ENCODE results near the gene TBC1D12. TPM values are rescaled to one million over a fixed set of nuclear protein-coding genes. Genes with fewer than 3 reads are reported as not detected.

The TBC1D12 gene
- total RNA-seq, 2 experiments from 2014 or later = 0.55 to 0.93 TPM

- POLR2A ChIA-PET = no interaction called here
- CTCF ChIA-PET = no interaction called here
Measured at GRCh38 chr10:94403380-94404213, 1.3 kb downstream of the TBC1D12 start.

- CTCF ChIA-PET = interaction anchor here (0.6 to 0.7 kb wide), 2 partner anchors 44 to 1369 kb away, joined by 3 read pairs; no protein-coding TSS in a partner anchor
Measured at GRCh38 chr10:94405406-94405805, 3.1 kb downstream of the TBC1D12 start.

GRCh38 chr10:94407668-94408067, 5.3 kb downstream of the TBC1D12 start:
- CTCF ChIA-PET = no interaction called here
- POLR2A ChIA-PET = no interaction called here

More at GRCh38 chr10:94405406-94405805, 3.1 kb downstream of the TBC1D12 start:
- POLR2A ChIA-PET = no interaction called here

- ChIA-PET CTCF (interaction anchor here (0.7 kb wide), 1 partner anchor 145 kb away, joined by 3 read pairs; no protein-coding TSS in a partner anchor), POLR2A (no interaction called here)
Measured at GRCh38 chr10:94409021-94409657, 6.8 kb downstream of the TBC1D12 start.

GRCh38 chr10:94411304-94411703, 9.0 kb downstream of the TBC1D12 start:
- CTCF ChIA-PET = no interaction called here
- POLR2A ChIA-PET = no interaction called here

GRCh38 chr10:94412449-94412848, 10.1 kb downstream of the TBC1D12 start:
- ChIA-PET POLR2A (no interaction called here), CTCF (no interaction called here)

- ChIA-PET CTCF (no interaction called here), POLR2A (no interaction called here)
Measured at GRCh38 chr10:94413361-94413760, 11.0 kb downstream of the TBC1D12 start.

GRCh38 chr10:94416896-94417295, 14.6 kb downstream of the TBC1D12 start:
- POLR2A ChIA-PET = no interaction called here
- CTCF ChIA-PET = interaction anchor here (0.9 kb wide), 1 partner anchor 25 kb away, joined by 3 read pairs; no protein-coding TSS in a partner anchor

GRCh38 chr10:94417321-94417720, 15.0 kb downstream of the TBC1D12 start:
- ChIA-PET CTCF (no interaction called here), POLR2A (no interaction called here)

- ChIA-PET CTCF (no interaction called here), POLR2A (no interaction called here)
Measured at GRCh38 chr10:94420516-94420915, 18.2 kb downstream of the TBC1D12 start.

- ChIA-PET POLR2A (no interaction called here), CTCF (no interaction called here)
Measured at GRCh38 chr10:94420998-94421528, 18.7 kb downstream of the TBC1D12 start.

- ChIA-PET CTCF (no interaction called here), POLR2A (no interaction called here)
Measured at GRCh38 chr10:94423627-94424026, 21.3 kb downstream of the TBC1D12 start.

GRCh38 chr10:94424714-94425337, 22.5 kb downstream of the TBC1D12 start:
- ChIA-PET CTCF (interaction anchor here (0.8 kb wide), 1 partner anchor 19 kb away, joined by 3 read pairs; no protein-coding TSS in a partner anchor), POLR2A (no interaction called here)

- ChIA-PET POLR2A (no interaction called here), CTCF (no interaction called here)
Measured at GRCh38 chr10:94425942-94426341, 23.6 kb downstream of the TBC1D12 start.

GRCh38 chr10:94427166-94427565, 24.8 kb downstream of the TBC1D12 start:
- CTCF ChIA-PET = interaction anchor here (0.7 kb wide), 1 partner anchor 45 kb away, joined by 4 read pairs; no protein-coding TSS in a partner anchor
- POLR2A ChIA-PET = no interaction called here

- CTCF ChIA-PET = no interaction called here
Measured at GRCh38 chr10:94428766-94429707, 26.7 kb downstream of the TBC1D12 start.

GRCh38 chr10:94430701-94431100, 28.4 kb downstream of the TBC1D12 start:
- CTCF ChIA-PET = no interaction called here
- POLR2A ChIA-PET = no interaction called here

More at GRCh38 chr10:94428766-94429707, 26.7 kb downstream of the TBC1D12 start:
- POLR2A ChIA-PET = no interaction called here

- POLR2A ChIA-PET = no interaction called here
- CTCF ChIA-PET = no interaction called here
Measured at GRCh38 chr10:94432443-94432842, 30.1 kb downstream of the TBC1D12 start.

- POLR2A ChIA-PET = no interaction called here
- CTCF ChIA-PET = no interaction called here
Measured at GRCh38 chr10:94439275-94439861, 37.0 kb downstream of the TBC1D12 start.

All from activated CD8-positive, alpha-beta memory T cell treated with anti-CD3 and anti-CD28 coated beads for 36 hours (primary cell).